HG02938 (cell line): ENCODE data around the gene MYO15A.

Source experiments
- ATAC-seq: cut with Tn5 transposase; IDR thresholded peaks from one replicate; pipeline ENCODE4 v1.9.1; 2021; ENCODE audit warnings: mild to moderate bottlenecking, moderate library complexity; ENCODE audit not compliant: unreplicated experiment

MYO15A gene

GRCh38 chr17:18157354-18157985, 48.9 kb downstream of the MYO15A start:
- no peak for ATAC-seq

GRCh38 chr17:18158022-18158600, 49.6 kb downstream of the MYO15A start:
- no peak for ATAC-seq

GRCh38 chr17:18159551-18160120, 51.1 kb downstream of the MYO15A start:
- ATAC-seq, result no peak

GRCh38 chr17:18160128-18160856, 51.7 kb downstream of the MYO15A start:
- no peak for ATAC-seq

GRCh38 chr17:18161207-18162145, 52.9 kb downstream of the MYO15A start:
- ATAC-seq, result peak; percentile 48

- no peak for ATAC-seq
Measured at GRCh38 chr17:18163547-18163946, 55.0 kb downstream of the MYO15A start.

- no peak for ATAC-seq
Measured at GRCh38 chr17:18166894-18167293, 58.3 kb downstream of the MYO15A start.

GRCh38 chr17:18167421-18167820, 58.9 kb downstream of the MYO15A start:
- no peak for ATAC-seq

GRCh38 chr17:18172531-18173278, 64.1 kb downstream of the MYO15A start:
- no peak for ATAC-seq

GRCh38 chr17:18173740-18174139, 65.2 kb downstream of the MYO15A start:
- no peak for ATAC-seq

- no peak for ATAC-seq
Measured at GRCh38 chr17:18176176-18176575, 67.6 kb downstream of the MYO15A start.

- ATAC-seq, result no peak
Measured at GRCh38 chr17:18177133-18177532, 68.6 kb downstream of the MYO15A start.

- ATAC-seq, result no peak
Measured at GRCh38 chr17:18177722-18178121, 69.2 kb downstream of the MYO15A start.

GRCh38 chr17:18179196-18179595, 70.6 kb downstream of the MYO15A start:
- no peak for ATAC-seq

GRCh38 chr17:18179804-18180203, 71.2 kb downstream of the MYO15A start:
- ATAC-seq, result no peak

GRCh38 chr17:18181358-18181757, 72.8 kb downstream of the MYO15A start:
- no peak for ATAC-seq

- no peak for ATAC-seq
Measured at GRCh38 chr17:18182110-18182977, 73.8 kb downstream of the MYO15A start.

- ATAC-seq, result peak; percentile 22
Measured at GRCh38 chr17:18182978-18183333, 74.4 kb downstream of the MYO15A start.
